ENCODE measurements around the gene HEG1. TPM values are rescaled to one million over a fixed set of nuclear protein-coding genes. Genes with fewer than 3 reads are reported as not detected.
A peak's percentile ranks its signal among the peaks of the same experiment; 100 is the strongest.

Gene HEG1
- total and polyA plus RNA-seq, 2 of the 4 experiments (the other 2 are of a cell fraction): 25.6 to 43.4 TPM

DNA sequence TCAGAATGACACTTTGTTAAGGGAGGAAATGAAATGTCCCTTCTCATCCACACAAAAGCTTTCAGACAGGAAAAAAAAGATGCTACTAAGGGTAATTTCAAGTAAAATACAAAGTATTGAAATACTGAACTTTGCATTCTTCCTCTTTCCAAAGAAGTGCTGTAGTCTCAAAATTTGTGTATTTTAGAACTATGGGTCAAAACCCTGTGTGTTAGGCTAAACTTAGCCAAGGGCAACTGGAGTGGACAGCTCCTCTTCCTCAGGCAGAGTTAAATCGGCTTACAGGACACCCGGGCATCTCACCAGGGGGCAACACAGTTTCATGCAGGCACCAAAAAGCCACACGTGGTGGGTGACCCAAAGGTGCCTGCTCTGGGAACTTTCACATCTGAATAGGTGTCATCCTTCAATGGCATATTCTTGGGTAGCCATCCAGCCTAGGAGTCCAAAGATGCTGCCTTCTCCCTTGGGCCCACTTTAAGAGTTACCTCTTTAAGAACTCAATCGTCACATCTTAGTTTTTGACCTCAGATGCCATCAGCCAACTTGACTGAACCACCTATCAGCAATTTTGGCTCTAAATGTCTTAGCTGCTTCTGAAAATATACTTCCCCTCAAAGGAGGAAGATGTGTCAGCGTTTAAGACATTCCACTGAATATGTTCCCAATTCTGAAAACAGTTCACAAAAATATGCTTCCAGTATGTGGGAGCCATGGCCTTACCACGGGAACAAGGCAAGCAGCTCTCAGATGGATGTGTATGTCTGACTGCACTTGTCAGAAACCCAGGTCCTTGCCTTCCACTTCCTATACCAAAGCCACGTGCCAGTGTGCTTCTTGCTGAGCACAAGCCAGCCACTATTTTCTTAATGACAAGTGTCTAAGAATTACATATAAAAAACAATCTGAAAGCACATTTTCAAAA lies 89.0 kb downstream of the HEG1 start (continued):
- TF ChIP-seq RCOR1 (IDR thresholded peaks at IDR 0.05; ENCODE audit: insufficient replicate concordance, low read length): no peak
- TF ChIP-seq CEBPB (IDR thresholded peaks at IDR 0.05; ENCODE audit: low read depth, low read length): no peak

DNA sequence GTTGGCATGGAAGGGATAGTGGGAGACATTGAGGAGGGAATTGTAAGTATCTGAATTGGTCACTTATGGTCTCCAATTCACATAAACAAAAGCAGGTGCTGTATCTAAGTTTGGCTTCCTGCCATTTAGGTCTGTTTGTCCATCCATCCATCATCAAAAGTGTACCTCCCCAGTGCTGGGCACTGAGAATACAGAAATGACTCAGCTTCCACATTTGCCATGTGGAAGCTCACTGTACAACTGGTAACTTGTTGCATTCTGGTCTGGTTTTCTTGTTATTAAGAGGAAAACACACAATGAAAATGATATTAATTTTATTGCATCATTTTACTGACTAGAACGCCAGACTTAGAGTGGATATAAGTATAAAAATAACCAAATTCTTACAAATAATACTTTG lies 90.4 kb downstream of the HEG1 start:
- Histone ChIP-seq H2BK15ac (ENCODE audit: low read depth, low read length) (no peak overlapping the region), H4K20me1 (ENCODE audit: insufficient read depth, low read length) (peaks cover 3% of the 10 kb centered on the region; the same call in 1 of the 2 replicates), H3K79me1 (ENCODE audit: low read depth in 1 of 2, low read length in 2 of 2) (0 out of 4 replicates have a peak, but pooled peaks cover 0 to 4% of the 10 kb centered on the region in 2 experiments), H3K9me3 (ENCODE audit: control insufficient read depth, insufficient read depth, low read length) (no peaks in the 10 kb centered on the region), H3K27ac (ENCODE audit: insufficient read depth, low read length) (no peak overlapping the region), H3K9me1 (ENCODE audit: insufficient read depth, low read length) (peaks cover 10% of the 10 kb centered on the region), H2AFZ (replicated peaks; ENCODE audit: low read length, poor library complexity) (no peak overlapping the region), H2AK9ac (replicated peaks; ENCODE audit: low read depth, low read length, poor library complexity) (no peak overlapping the region), H3K4me1 (ENCODE audit: control insufficient read depth, insufficient read depth, low read length) (peaks cover 5% of the 10 kb centered on the region; the same call in 1 of the 2 replicates), H4K91ac (ENCODE audit: insufficient read depth, low read depth, low read length) (no peak overlapping the region), H3K56ac (ENCODE audit: extremely low read depth, insufficient read depth, low read length) (no peak overlapping the region), H3K14ac (replicated peaks; ENCODE audit: low read depth, low read length) (no peak overlapping the region), H2AK5ac (ENCODE audit: low read depth, low read length) (no peak overlapping the region), H3K27me3 (ENCODE audit: control insufficient read depth, insufficient read depth, low read length) (no peaks in the 10 kb centered on the region), H2BK120ac (ENCODE audit: low read depth, low read length) (no peak overlapping the region), H4K8ac (ENCODE audit: low read depth in 2 of 2, low read length in 2 of 2) (no peak overlapping the region), H3K36me3 (ENCODE audit: control insufficient read depth, insufficient read depth, low read length) (peaks cover 35% of the 10 kb centered on the region), H2BK5ac (ENCODE audit: low read depth, low read length, poor library complexity, severe bottlenecking) (no peak overlapping the region), H3K18ac (ENCODE audit: low read depth, low read length) (0 out of 2 replicates have a peak overlapping the region, but pooled peaks have one; percentile 32), H3K9ac (ENCODE audit: low read depth, low read length) (no peak overlapping the region), H3K4me3 (ENCODE audit: insufficient read depth, low read depth, low read length) (no peak overlapping the region), H2BK20ac (ENCODE audit: low read depth, low read length) (no peak overlapping the region), H3K23ac (ENCODE audit: low read depth, low read length) (no peak overlapping the region), H3K4ac (ENCODE audit: low read depth, low read length) (no peak overlapping the region), H4K5ac (ENCODE audit: low read depth, low read length) (no peak overlapping the region), H3K4me2 (ENCODE audit: low read depth, low read length) (no peak overlapping the region)
- dilution Hi-C loops (cut with HindIII; ENCODE audit: low sequenced_read_pairs, unreplicated experiment) (no loop called here), in situ Hi-C loops (cut with MboI; ENCODE audit: low sequenced_read_pairs) (no loop called here), intact Hi-C loops (cut with micrococcal nuclease) (no loop called here)
- TF ChIP-seq MAZ (IDR thresholded peaks at IDR 0.05; ENCODE audit: borderline replicate concordance, low read depth, low read length): no peak
- TF ChIP-seq, protein P1, sequence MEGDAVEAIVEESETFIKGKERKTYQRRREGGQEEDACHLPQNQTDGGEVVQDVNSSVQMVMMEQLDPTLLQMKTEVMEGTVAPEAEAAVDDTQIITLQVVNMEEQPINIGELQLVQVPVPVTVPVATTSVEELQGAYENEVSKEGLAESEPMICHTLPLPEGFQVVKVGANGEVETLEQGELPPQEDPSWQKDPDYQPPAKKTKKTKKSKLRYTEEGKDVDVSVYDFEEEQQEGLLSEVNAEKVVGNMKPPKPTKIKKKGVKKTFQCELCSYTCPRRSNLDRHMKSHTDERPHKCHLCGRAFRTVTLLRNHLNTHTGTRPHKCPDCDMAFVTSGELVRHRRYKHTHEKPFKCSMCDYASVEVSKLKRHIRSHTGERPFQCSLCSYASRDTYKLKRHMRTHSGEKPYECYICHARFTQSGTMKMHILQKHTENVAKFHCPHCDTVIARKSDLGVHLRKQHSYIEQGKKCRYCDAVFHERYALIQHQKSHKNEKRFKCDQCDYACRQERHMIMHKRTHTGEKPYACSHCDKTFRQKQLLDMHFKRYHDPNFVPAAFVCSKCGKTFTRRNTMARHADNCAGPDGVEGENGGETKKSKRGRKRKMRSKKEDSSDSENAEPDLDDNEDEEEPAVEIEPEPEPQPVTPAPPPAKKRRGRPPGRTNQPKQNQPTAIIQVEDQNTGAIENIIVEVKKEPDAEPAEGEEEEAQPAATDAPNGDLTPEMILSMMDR (conservative IDR thresholded peaks at IDR 0.05; ENCODE audit: low read depth, low read length): no peak
- no peak for TF ChIP-seq RAD21 (IDR thresholded peaks at IDR 0.05; ENCODE audit: low read length)
- no TSS peak for BruUV-seq (replicated peaks)
- DNase-seq (peak; percentile 13), ATAC-seq (ENCODE audit: low read depth) (no peak)
- WGBS, 2 experiments (ENCODE audit: extremely low coverage in 2 of 2, insufficient read length in 1 of 2): no CpG with 5 or more reads among the region's 1 CpG
- ChIA-PET POLR2A (ENCODE audit: unreplicated experiment) (no interaction called here), CTCF (no interaction called here)
